MG63 (cell line): ENCODE data around the gene GPR15LG. TPM values are rescaled to one million over a fixed set of nuclear protein-coding genes. Genes with fewer than 3 reads are reported as not detected.

ENCODE experiments used
- DNase-seq: peaks from one replicate; pipeline ENCODE4 v3.0.0-alpha.2; 2020
- H3K27me3 ChIP-seq: fragments of 250-450 bp; sonication (Bioruptor Pico); 2 replicates; pipeline ENCODE4 v1.5.1; 2020; ENCODE audit warnings: mild to moderate bottlenecking, moderate library complexity
- H3K36me3 ChIP-seq: fragments of 250-450 bp; sonication (Bioruptor Pico); 2 replicates; pipeline ENCODE4 v1.5.1; 2020; ENCODE audit warnings: mild to moderate bottlenecking, moderate library complexity
- H3K4me3 ChIP-seq: fragments of 250-450 bp; sonication (Bioruptor Pico); 2 replicates; pipeline ENCODE4 v1.5.1; 2020; ENCODE audit warnings: mild to moderate bottlenecking, moderate library complexity
- H3K9me3 ChIP-seq: fragments of 250-450 bp; sonication (Bioruptor Pico); 2 replicates; pipeline ENCODE4 v1.5.1; 2020; ENCODE audit warnings: mild to moderate bottlenecking, moderate library complexity
- total RNA-seq: library from RNA; depleted of rRNA; stranded (reverse); fragments of >200 nt; shearing (Covaris generic); gene quantifications from 2 replicates; pipeline ENCODE4 v1.2.3, GENCODE V29; 2014; ENCODE audit warnings: low replicate concordance

The GPR15LG gene
- total RNA-seq, 1 experiment from 2014 or later: not detected

DNA sequence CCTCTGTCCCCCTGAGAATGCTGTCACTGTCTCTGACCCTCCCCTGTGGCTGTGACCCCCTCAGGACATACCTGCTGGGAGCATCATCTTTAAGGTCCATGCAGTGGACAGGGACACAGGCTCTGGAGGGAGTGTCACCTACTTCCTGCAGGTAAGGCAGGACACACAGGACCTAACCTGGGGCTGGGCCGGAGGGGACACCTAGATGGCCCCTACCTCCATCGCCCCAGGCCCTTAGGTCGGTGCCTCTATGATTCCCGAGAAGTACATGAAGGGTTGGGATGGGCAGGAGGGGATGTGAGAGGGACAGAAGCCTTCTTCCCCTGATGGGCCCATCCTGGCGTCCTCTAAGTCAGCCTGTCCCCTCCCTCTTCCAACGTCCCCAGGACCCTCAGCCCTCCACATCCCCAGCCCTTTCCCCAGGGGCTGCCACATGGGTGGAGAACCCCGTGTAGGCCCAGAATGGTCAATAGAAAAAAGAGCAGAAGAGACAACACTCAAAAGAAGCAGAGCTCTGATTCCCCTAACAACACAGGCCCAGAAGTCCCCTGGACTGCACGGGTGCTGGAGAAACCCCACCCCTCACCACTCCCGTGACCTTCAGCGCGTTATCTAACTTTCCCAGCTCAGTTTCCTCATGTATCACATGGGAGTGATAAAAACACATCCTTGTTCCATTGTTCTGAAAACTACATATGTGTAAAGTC lies 27.1 kb downstream of the GPR15LG start:
- no peak overlapping the region for H3K4me3 ChIP-seq
- H3K36me3 ChIP-seq: no peaks in the 10 kb centered on the region
- no peak for DNase-seq
- H3K9me3 ChIP-seq: no peaks in the 10 kb centered on the region
- peaks cover 11% of the 10 kb centered on the region for H3K27me3 ChIP-seq

DNA sequence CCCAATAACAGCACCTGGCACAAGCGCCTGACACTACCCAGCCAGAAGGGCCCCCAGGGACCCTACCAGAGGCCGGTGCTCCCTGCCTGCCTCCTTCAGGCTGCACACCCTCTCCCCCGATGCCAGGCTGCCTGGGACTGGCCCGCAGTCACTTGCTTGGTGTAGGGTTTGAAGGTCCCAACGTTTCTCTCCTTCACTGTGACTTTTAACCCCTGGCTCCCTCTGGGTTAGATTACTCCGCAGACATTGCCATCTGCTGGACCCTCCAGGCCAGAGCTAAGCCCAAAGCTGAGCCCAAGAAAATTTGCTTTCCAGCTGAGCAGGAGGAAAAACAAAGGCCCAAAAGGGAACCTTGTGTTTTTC lies 27.6 kb downstream of the GPR15LG start:
- H3K4me3 ChIP-seq: no peak overlapping the region
- no peaks in the 10 kb centered on the region for H3K36me3 ChIP-seq
- H3K9me3 ChIP-seq: no peaks in the 10 kb centered on the region
- H3K27me3 ChIP-seq: peaks cover 7% of the 10 kb centered on the region
- DNase-seq: no peak

DNA sequence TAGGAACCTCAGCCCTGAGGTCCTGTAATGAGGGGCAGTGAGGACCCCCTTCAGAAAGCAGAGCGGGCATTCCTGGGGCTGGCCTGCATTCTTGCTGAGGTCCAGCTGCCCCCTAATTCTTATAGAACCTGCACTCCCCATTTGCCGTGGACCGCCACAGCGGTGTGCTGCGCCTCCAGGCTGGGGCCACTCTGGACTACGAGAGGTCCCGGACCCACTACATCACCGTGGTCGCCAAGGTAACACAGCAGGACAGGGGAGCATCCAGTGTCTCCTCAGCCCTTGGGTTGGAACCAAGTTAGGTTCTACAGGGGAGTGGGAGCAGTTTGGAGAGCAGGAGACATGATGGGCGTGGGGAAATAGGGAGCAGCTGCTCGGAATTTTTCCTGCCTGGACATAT lies 28.1 kb downstream of the GPR15LG start:
- Histone ChIP-seq H3K36me3 (no peaks in the 10 kb centered on the region), H3K27me3 (peaks cover 3% of the 10 kb centered on the region), H3K4me3 (no peak overlapping the region), H3K9me3 (no peaks in the 10 kb centered on the region)
- no peak for DNase-seq

DNA sequence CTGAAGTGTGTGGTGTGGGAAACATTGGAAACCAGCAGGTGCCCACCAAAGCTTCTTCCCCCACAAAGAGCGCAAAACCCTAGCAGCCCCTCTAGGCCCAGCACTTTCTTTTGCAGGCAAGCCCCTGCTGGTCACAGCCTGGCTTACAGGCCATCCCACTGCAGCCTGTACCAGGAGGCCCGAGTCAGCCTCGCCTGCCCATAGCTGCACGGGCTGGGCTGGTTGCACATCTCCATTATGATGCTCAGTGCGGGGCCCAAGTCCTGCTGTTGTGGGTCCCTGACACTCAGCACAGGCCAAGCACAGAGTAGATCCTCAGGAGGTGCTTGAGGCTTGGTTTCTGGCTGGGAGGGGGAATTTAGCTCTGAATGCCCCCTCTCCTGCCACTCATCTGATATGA lies 28.7 kb downstream of the GPR15LG start:
- DNase-seq: no peak
- Histone ChIP-seq H3K9me3 (no peaks in the 10 kb centered on the region), H3K27me3 (no peaks in the 10 kb centered on the region; the same call in none of the 2 replicates), H3K4me3 (no peak overlapping the region), H3K36me3 (no peaks in the 10 kb centered on the region)

DNA sequence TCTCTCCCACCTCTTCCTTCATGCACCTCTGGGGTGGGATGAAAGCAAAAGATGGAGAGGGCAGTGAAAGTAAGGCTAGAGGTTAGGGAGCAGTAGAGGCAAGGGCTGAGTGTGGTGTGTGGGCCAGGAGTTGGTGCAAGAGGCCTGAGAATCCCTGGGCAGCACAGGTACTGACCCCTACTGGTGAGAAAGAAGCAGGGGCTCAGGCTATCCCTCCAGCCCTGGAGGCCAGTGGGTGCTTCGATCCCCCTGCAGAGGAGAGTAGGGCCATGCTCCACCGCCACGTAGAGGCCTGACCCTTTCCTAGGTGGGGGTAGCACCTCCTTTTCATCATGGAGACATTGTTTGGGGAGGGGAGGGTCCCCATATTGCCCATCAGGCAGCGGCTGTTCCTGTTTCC lies 30.5 kb downstream of the GPR15LG start:
- Histone ChIP-seq H3K9me3 (no peaks in the 10 kb centered on the region), H3K36me3 (no peaks in the 10 kb centered on the region), H3K4me3 (no peak overlapping the region), H3K27me3 (peaks cover 3% of the 10 kb centered on the region)
- DNase-seq: no peak

DNA sequence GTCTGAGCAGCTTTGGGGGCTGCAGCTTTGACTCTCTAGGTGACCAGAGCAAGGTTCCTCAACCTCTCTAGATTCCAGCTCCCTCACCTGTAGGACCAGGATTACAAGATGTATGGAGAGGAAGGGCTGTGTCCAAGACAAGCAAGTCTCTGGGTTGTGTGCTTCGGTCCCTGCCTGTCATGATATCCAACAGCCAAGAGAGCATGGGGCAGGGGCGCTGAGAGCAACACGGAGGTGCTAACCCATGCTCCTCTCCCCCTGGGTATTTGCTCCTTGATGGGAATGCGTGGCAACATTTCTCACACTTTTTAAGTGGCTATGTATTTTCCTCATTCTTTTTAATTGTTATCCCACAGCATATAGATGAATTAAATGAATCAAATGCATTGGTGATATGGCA lies 31.0 kb downstream of the GPR15LG start:
- H3K36me3 ChIP-seq: no peaks in the 10 kb centered on the region
- DNase-seq: no peak
- peaks cover 3% of the 10 kb centered on the region for H3K27me3 ChIP-seq
- no peak overlapping the region for H3K4me3 ChIP-seq
- H3K9me3 ChIP-seq: no peaks in the 10 kb centered on the region

DNA sequence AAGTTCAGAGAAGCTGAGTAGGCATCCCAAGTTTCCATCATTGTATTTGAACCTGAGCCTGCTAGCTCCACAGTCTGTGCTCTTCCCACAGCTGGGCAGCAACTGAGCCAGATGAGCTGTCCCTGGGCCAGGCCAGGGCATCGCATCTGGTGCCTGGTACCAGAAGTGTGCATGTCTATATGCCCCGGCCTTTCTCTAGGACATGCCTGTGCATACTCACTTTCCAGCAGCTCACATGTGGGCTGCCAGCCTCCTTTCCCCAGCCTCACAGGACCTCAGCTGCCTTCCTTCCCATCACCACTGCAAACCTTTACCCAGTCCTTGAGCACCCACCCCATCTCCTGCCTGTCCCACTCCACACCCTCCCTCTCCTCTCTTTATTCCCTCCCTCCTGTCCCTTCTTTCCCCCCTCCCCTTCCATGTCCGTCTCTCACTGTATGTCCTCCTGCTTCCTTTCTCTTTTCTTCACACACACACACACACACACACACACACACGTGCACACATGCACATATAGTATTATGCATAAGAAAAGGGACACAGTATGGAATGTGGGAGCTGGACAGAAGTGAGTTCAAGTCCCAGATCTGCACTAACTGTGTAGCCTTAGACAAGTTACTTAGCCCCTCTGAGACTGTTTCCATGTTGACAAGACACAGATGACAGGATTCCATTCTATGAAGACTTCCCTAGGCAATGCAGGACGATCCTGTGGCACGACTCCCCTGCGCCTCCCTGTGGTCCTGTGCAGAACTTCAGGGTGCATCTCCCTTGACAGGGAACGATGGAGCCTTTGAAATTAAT lies 31.6 kb downstream of the GPR15LG start:
- DNase-seq: peak; percentile 27
- H3K4me3 ChIP-seq: no peak overlapping the region
- H3K9me3 ChIP-seq: no peaks in the 10 kb centered on the region
- H3K36me3 ChIP-seq: no peaks in the 10 kb centered on the region
- peaks cover 3% of the 10 kb centered on the region for H3K27me3 ChIP-seq

DNA sequence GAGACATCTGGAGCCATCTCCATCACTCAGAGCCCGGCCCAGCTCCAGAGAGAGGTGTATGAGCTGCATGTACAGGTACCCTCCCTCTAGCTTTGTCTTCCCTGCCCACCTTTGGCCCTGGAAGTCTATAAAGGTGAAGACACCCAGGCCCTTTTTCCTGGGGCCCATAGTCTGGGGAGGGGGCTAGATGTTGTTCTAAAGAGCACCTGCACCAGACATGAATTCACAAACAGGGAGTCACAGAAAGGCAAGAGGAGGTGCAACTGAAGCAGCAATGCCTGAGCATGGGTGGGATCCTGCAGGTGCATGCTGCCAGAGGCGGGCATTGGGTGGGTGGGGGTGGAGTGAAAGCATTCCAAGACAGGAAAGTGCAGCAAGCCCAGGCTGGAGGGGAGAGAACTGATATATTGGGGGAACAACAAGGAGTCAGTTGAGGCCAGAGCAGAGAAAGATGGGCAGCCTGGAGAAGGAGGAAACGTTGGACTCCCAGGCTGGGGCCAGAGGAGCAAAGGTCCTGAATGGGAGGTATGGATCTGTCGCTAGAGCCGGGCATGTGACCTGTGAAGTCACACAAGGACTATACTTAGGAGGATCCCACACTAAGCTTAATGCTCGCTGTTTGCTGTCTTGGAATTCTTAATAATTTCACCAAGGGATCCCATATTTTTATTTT lies 32.4 kb downstream of the GPR15LG start:
- H3K36me3 ChIP-seq: no peaks in the 10 kb centered on the region
- DNase-seq: no peak
- no peaks in the 10 kb centered on the region for H3K9me3 ChIP-seq
- peaks cover 3% of the 10 kb centered on the region for H3K27me3 ChIP-seq
- no peak overlapping the region for H3K4me3 ChIP-seq

DNA sequence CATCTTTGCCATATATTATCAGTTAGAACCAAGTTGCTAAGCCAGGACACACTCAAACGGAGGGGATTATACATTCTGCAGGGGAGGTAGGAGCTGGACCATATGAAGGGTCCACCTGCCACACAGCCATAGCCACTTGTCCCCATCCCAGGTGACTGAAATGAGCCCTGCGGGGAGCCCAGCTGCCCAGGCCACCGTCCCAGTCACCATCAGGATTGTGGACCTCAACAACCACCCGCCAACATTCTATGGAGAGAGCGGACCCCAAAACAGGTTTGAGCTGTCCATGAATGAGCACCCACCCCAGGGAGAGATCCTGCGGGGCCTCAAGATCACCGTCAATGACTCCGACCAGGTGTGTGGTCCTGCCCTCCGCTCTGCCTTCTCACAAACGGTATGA lies 34.4 kb downstream of the GPR15LG start:
- H3K4me3 ChIP-seq: no peak overlapping the region
- no peaks in the 10 kb centered on the region for H3K9me3 ChIP-seq
- no peak for DNase-seq
- no peaks in the 10 kb centered on the region for H3K36me3 ChIP-seq
- H3K27me3 ChIP-seq: peaks cover 3% of the 10 kb centered on the region

DNA sequence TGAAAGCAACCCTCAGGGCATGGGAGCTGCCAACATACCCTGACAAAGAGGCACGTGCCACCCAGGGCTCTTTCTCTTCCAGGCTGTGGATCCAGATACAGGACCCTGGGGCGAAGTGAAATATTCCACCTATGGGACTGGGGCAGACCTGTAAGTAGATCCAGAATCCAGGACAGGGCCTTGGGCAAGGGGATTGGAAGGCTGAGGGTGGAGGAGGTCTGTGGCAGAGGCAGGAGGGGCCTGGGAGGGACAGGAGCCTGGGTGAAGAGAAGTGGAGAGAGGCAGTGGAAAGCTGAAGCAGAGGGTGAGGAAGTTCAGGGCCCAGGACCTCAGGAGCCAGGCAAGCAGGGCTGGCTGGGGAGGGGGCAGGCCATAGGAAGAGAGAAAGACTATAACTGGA lies 38.0 kb downstream of the GPR15LG start:
- Histone ChIP-seq H3K4me3 (no peak overlapping the region), H3K36me3 (no peaks in the 10 kb centered on the region), H3K27me3 (peaks cover 3% of the 10 kb centered on the region; the same call in 1 of the 2 replicates), H3K9me3 (no peaks in the 10 kb centered on the region)
- DNase-seq: no peak

DNA sequence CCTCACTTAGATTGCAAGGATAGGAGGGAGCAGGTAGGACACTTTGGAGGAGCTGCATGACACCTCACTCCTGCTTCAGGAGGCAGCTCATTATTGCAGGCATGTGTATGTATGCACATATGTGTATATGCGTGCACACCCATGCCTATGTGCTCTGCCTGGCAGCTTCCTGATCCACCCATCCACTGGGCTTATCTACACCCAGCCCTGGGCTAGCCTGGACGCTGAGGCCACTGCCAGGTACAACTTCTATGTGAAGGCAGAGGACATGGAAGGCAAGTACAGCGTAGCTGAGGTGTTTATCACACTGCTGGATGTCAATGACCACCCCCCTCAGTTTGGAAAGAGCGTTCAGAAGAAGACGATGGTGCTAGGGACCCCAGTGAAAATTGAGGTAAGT lies 38.4 kb downstream of the GPR15LG start:
- no peak for DNase-seq
- H3K4me3 ChIP-seq: no peak overlapping the region
- peaks cover 3% of the 10 kb centered on the region; the same call in 1 of the 2 replicates for H3K27me3 ChIP-seq
- no peaks in the 10 kb centered on the region for H3K9me3 ChIP-seq
- no peaks in the 10 kb centered on the region for H3K36me3 ChIP-seq

DNA sequence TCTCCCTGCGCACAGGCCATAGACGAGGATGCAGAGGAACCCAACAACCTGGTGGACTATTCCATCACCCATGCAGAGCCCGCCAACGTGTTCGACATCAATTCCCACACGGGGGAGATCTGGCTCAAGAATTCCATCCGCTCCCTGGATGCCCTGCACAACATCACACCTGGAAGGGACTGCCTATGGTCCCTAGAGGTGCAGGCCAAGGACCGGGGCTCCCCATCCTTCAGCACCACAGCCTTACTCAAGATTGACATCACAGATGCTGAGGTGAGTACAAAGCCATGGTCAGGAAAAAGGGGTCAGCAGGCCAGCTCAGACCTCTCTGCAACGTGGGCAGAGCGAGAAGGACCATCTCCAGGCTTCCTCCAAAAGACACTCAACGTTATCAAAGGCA lies 39.5 kb downstream of the GPR15LG start:
- no peak for DNase-seq
- Histone ChIP-seq H3K4me3 (no peak overlapping the region), H3K27me3 (no peaks in the 10 kb centered on the region), H3K9me3 (no peaks in the 10 kb centered on the region), H3K36me3 (no peaks in the 10 kb centered on the region)

DNA sequence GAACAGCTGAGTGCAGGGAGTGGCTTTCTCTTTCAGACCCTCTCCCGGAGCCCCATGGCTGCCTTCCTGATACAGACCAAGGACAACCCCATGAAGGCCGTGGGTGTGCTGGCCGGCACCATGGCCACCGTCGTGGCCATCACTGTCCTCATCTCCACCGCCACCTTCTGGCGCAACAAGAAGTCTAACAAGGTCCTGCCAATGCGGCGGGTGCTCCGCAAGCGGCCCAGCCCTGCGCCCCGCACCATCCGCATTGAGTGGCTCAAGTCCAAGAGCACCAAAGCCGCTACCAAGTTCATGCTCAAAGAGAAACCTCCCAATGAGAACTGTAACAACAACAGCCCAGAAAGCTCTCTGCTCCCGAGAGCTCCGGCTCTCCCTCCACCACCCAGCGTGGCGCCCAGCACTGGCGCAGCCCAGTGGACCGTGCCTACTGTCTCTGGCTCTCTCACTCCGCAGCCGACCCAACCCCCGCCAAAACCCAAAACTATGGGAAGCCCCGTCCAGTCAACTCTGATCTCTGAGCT lies 40.5 kb downstream of the GPR15LG start:
- no peaks in the 10 kb centered on the region for H3K9me3 ChIP-seq
- no peak for DNase-seq
- H3K36me3 ChIP-seq: no peaks in the 10 kb centered on the region
- H3K4me3 ChIP-seq: no peak overlapping the region
- H3K27me3 ChIP-seq: no peaks in the 10 kb centered on the region

DNA sequence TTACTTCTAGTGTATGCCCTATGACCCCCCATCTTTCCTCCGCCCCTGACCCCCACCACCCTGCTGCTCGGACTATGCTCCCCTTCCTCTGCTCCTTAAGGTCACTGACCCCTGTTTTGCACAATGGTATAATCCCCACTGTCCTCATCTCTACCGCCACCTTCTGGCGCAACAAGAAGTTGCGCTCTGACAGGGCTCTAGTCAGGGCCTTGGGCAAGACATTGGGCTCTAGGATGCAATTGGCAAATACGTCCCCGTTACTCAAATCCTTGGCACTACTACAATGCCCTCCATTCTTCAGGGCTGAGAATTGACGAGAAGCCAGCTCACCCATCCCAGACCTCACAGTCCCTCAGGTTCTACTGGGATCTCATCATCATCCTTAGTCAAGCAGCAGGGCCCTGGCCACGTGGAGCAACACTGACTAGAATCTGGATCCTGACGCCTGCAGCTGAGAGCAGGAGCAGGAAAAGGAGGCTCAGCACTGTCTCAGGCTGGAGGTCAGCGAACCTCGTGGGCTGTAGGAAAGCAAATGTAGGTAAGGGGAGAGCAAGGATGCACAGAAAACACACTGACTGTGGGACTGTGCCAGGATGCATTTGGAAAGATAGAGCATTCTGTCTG lies 41.1 kb downstream of the GPR15LG start:
- Histone ChIP-seq H3K4me3 (no peak overlapping the region), H3K36me3 (no peaks in the 10 kb centered on the region), H3K9me3 (no peaks in the 10 kb centered on the region), H3K27me3 (no peaks in the 10 kb centered on the region)
- DNase-seq: no peak

DNA sequence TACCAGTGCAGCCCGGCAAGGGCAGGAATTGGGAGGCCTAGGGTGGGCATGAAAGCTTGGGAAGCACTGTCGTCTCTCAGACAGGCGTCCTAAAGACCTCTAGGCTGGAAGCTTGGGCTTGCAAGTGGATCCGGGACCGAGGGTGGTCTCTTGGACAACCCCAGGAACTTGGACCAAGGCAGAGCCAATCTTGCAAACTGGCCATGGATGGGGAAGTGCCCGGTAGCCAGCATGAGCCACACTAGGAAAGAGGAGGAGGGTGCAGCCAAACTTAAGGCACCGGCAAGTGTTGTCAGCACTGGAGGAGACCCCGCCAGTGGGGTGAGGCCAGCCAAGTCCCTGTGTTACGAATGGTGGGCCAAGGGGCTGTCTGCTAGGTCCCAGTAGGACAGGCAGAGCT lies 43.2 kb downstream of the GPR15LG start:
- no peaks in the 10 kb centered on the region for H3K36me3 ChIP-seq
- no peaks in the 10 kb centered on the region for H3K27me3 ChIP-seq
- no peak overlapping the region for H3K4me3 ChIP-seq
- no peaks in the 10 kb centered on the region for H3K9me3 ChIP-seq
- DNase-seq: no peak

DNA sequence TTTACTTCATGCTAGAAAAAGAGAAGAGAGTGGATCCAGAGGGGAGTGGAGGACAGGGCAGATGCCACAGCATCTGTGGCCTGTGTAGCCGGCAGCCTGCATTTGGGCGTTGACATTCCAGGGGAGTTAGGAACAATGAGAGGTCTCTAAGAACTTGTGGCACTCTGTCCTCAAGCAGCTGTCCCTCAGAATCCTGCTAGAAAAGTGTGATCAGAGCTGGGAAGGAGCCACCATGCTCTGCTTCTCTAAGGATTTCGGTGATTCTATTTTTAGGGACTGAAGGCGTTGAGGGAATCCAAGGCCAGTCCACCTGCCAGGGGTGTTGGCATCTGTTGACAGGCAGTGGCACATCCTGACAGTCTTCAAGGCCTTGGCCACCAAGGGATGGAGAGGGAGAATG lies 44.1 kb downstream of the GPR15LG start:
- Histone ChIP-seq H3K27me3 (no peaks in the 10 kb centered on the region), H3K4me3 (no peak overlapping the region), H3K9me3 (no peaks in the 10 kb centered on the region), H3K36me3 (no peaks in the 10 kb centered on the region)
- DNase-seq: no peak

DNA sequence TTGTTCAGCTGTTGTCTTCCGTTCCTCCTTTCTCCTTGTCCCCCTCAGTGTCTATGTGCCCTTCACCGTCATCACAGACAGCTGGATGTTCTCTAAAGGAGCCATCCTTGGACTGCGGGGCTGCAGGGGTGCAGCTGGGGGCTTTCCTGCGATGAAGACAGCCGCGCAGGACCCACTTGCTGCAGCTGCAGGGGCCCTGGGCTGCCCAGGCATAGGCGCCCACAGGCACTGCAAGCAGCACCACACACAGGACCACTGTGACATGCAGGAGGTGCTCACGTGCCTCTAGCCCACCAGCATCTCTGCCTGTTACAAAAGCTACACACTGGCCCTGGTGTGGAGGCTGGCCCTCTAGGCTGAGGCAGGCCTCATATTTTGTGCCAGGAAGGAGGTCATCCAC lies 48.3 kb downstream of the GPR15LG start:
- no peak for DNase-seq
- H3K27me3 ChIP-seq: no peaks in the 10 kb centered on the region; the same call in 1 of the 2 replicates

More for the DNA sequence above, 48.3 kb downstream of the GPR15LG start:
- Histone ChIP-seq H3K9me3 (no peaks in the 10 kb centered on the region), H3K4me3 (no peak overlapping the region), H3K36me3 (no peaks in the 10 kb centered on the region)
